IMR-90 (cell line): Measurements from ENCODE around the gene UXS1. TPM values are rescaled to one million over a fixed set of nuclear protein-coding genes. Genes with fewer than 3 reads are reported as not detected.
"Not testable (repeated sequence)": the region's sequence is repeated elsewhere in the genome, so short reads cannot be mapped to it uniquely, and the experiment has no call there.

Source experiments
- ATAC-seq: fragments of 200-7000 bp; cut with Tn5 transposase; 2 replicates; pipeline ENCODE4 v1.9.1; 2020; ENCODE audit warnings: low read depth, mild to moderate bottlenecking, moderate library complexity
- BruUV-seq: library from RNA; stranded (reverse); fragments of 400-500 nt; replicated peaks from 2 replicates; lab custom pipeline; 2021; lab: Mats Ljungman, UMichigan
- CTCF ChIA-PET: fragments of 300-600 bp; formaldehyde crosslinking; extraction: SDS; loops from one replicate; lab custom pipeline; 2021; ENCODE audit warnings: antibody characterized with exemption; lab: Yijun Ruan, JAX
- POLR2A ChIA-PET: fragments of 300-600 bp; sonication (Branson Sonifier 250); formaldehyde crosslinking; loops from one replicate; lab custom pipeline; 2022; ENCODE audit warnings: antibody characterized with exemption; ENCODE audit not compliant: unreplicated experiment; lab: Charles Lee
- DNase-seq: peaks from one replicate; pipeline ENCODE4 v3.0.0; 2013
- H2AFZ ChIP-seq: replicated peaks from 2 replicates; pipeline ENCODE3; 2013; ENCODE audit warnings: low read length, mild to moderate bottlenecking; ENCODE audit not compliant: poor library complexity
- H2AK5ac ChIP-seq: 2 replicates; pipeline ENCODE4 v1.6.1; 2013; ENCODE audit warnings: low read depth, low read length, inconsistent platforms
- H2AK9ac ChIP-seq: replicated peaks from 2 replicates; pipeline ENCODE3; 2013; ENCODE audit warnings: mild to moderate bottlenecking, low read depth, low read length, moderate library complexity; ENCODE audit not compliant: poor library complexity
- H2BK120ac ChIP-seq: 2 replicates; pipeline ENCODE4 v1.6.1; 2013; ENCODE audit warnings: low read depth, low read length, inconsistent platforms
- H2BK15ac ChIP-seq: 3 replicates; pipeline ENCODE4 v1.6.1; 2013; ENCODE audit warnings: low read depth, low read length, inconsistent platforms
- H2BK20ac ChIP-seq: 2 replicates; pipeline ENCODE4 v1.6.1; 2013; ENCODE audit warnings: low read depth, mild to moderate bottlenecking, inconsistent platforms, low read length, moderate library complexity
- H2BK5ac ChIP-seq: 2 replicates; pipeline ENCODE4 v1.6.1; 2013; ENCODE audit warnings: mild to moderate bottlenecking, low read depth, low read length, inconsistent platforms; ENCODE audit not compliant: poor library complexity, severe bottlenecking
- H3K14ac ChIP-seq: replicated peaks from 2 replicates; pipeline ENCODE4 v1.6.1; 2013; ENCODE audit warnings: low read depth, low read length, inconsistent platforms
- H3K18ac ChIP-seq: 2 replicates; pipeline ENCODE4 v1.6.1; 2013; ENCODE audit warnings: low read depth, low read length, control low read depth
- H3K23ac ChIP-seq: 2 replicates; pipeline ENCODE4 v1.6.1; 2013; ENCODE audit warnings: low read depth, low read length, inconsistent platforms
- H3K27ac ChIP-seq: 2 replicates; pipeline ENCODE4 v1.5.1; 2013; ENCODE audit warnings: mild to moderate bottlenecking, control low read depth, low read length; ENCODE audit not compliant: insufficient read depth
- H3K27me3 ChIP-seq: 2 replicates; pipeline ENCODE4 v1.6.1; 2013; ENCODE audit warnings: low read length; ENCODE audit not compliant: control insufficient read depth, insufficient read depth
- H3K36me3 ChIP-seq: 2 replicates; pipeline ENCODE4 v1.6.1; 2013; ENCODE audit warnings: low read length, mixed read lengths; ENCODE audit not compliant: control insufficient read depth, insufficient read depth
- H3K4ac ChIP-seq: 2 replicates; pipeline ENCODE4 v1.6.1; 2013; ENCODE audit warnings: low read depth, low read length, inconsistent platforms
- H3K4me1 ChIP-seq: 2 replicates; pipeline ENCODE4 v1.6.1; 2013; ENCODE audit warnings: low read length, mixed read lengths; ENCODE audit not compliant: control insufficient read depth, insufficient read depth
- H3K4me2 ChIP-seq: 2 replicates; pipeline ENCODE4 v1.6.1; 2013; ENCODE audit warnings: low read depth, mild to moderate bottlenecking, control low read depth, low read length, moderate library complexity
- H3K4me3 ChIP-seq: 2 replicates; pipeline ENCODE4 v1.5.1; 2013; ENCODE audit warnings: low read depth, mild to moderate bottlenecking, control low read depth, low read length, moderate library complexity; ENCODE audit not compliant: insufficient read depth
- H3K56ac ChIP-seq: 2 replicates; pipeline ENCODE4 v1.6.1; 2013; ENCODE audit warnings: low read length, inconsistent platforms; ENCODE audit not compliant: insufficient read depth; ENCODE audit errors: extremely low read depth
- H3K79me1 ChIP-seq, 2 experiments: 2 replicates each; pipeline ENCODE4 v1.6.1; 2013; ENCODE audit warnings: low read length in 2 of 2, inconsistent platforms in 1 of 2, low read depth in 1 of 2
- H3K9ac ChIP-seq: 2 replicates; pipeline ENCODE4 v1.6.1; 2013; ENCODE audit warnings: low read depth, low read length, control low read depth
- H3K9me1 ChIP-seq: 2 replicates; pipeline ENCODE4 v1.6.1; 2013; ENCODE audit warnings: low read length, inconsistent platforms; ENCODE audit not compliant: insufficient read depth
- H3K9me3 ChIP-seq: 2 replicates; pipeline ENCODE4 v1.6.1; 2013; ENCODE audit warnings: low read length; ENCODE audit not compliant: control insufficient read depth, insufficient read depth
- H4K20me1 ChIP-seq: 2 replicates; pipeline ENCODE4 v1.6.1; 2013; ENCODE audit warnings: low read length, inconsistent platforms; ENCODE audit not compliant: insufficient read depth
- H4K5ac ChIP-seq: 2 replicates; pipeline ENCODE4 v1.6.1; 2013; ENCODE audit warnings: mild to moderate bottlenecking, low read depth, low read length, control low read depth
- H4K8ac ChIP-seq, 2 experiments: 2 replicates each; pipeline ENCODE4 v1.6.1; 2013; ENCODE audit warnings: low read depth in 2 of 2, low read length in 2 of 2, control low read depth in 1 of 2, inconsistent platforms in 1 of 2
- H4K91ac ChIP-seq: 2 replicates; pipeline ENCODE4 v1.6.1; 2013; ENCODE audit warnings: low read depth, low read length, inconsistent platforms; ENCODE audit not compliant: insufficient read depth
- WGBS, 2 experiments: methylation state at CpG; one replicate each; pipeline versions ENCODE4 v1.1.5 to v1.1.7; 2013; ENCODE audit warnings: missing lambda C conversion rate in 2 of 2; ENCODE audit not compliant: insufficient read length in 1 of 2; ENCODE audit errors: extremely low coverage in 2 of 2; 5-methylcytosine and 5-hydroxymethylcytosine counted together
- dilution Hi-C: fragments of 300-500 bp; cut with HindIII; formaldehyde crosslinking; loops from one replicate; pipeline ENCODE4 v1.14.3; 2018; ENCODE audit warnings: low sequenced_read_pairs; ENCODE audit not compliant: unreplicated experiment
- in situ Hi-C: fragments of 300-500 bp; cut with MboI; formaldehyde crosslinking; loops from 3 replicates; pipeline ENCODE4 v1.14.3; 2019; ENCODE audit warnings: low sequenced_read_pairs, inconsistent platforms, mixed read lengths
- intact Hi-C: fragments of 100-400 bp; cut with micrococcal nuclease; formaldehyde crosslinking; loops from 2 replicates; pipeline ENCODE4 v1.10.0; 2022
- polyA plus RNA-seq, 3 experiments: library from polyadenylated mRNA; depleted of rRNA; stranded (reverse); fragments of >200 nt; gene quantifications; 2 replicates each; pipeline ENCODE4 v1.2.3, GENCODE V29; 2012; ENCODE audit warnings: low replicate concordance in 1 of 3
- total RNA-seq: library from RNA; depleted of rRNA; stranded (reverse); fragments of >200 nt; gene quantifications from 2 replicates; pipeline ENCODE4 v1.2.3, GENCODE V29; 2012

UXS1 gene
- total and polyA plus RNA-seq, 2 of the 4 experiments (the other 2 are of a cell fraction), result 33.7 to 54.3 TPM

DNA sequence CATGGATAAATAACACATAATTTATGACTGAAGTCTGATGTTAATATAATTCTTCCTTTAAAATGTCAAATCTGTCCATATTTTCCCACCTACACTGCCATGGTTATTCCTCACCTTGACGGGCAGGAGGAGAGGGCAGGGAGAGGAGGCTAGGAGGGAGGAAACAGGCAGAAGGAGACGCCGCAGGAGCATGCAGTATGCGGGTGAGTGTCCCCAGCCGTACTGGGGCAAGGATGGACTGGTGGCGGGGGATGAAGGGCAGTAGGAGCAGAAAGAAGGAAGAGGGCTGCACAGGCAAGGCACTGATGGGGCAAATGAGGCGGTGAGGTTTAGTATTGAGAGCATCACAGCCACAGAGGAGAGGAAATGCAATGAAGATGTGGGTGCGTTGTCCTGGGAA lies 25.1 kb upstream of the UXS1 start:
- H2BK5ac ChIP-seq, H3K36me3 ChIP-seq, intact Hi-C loops, POLR2A ChIA-PET, DNase-seq, H3K18ac ChIP-seq, H2AK5ac ChIP-seq, H3K4me3 ChIP-seq, H3K56ac ChIP-seq, H3K4me1 ChIP-seq, H2BK15ac ChIP-seq, H3K79me1 ChIP-seq, in situ Hi-C loops, H2BK20ac ChIP-seq, H3K9ac ChIP-seq, H4K20me1 ChIP-seq, H3K9me3 ChIP-seq, H3K14ac ChIP-seq, H3K27me3 ChIP-seq, H3K4me2 ChIP-seq, H4K8ac ChIP-seq, H2AFZ ChIP-seq, H3K23ac ChIP-seq, ATAC-seq, H3K27ac ChIP-seq, H2BK120ac ChIP-seq, CTCF ChIA-PET, dilution Hi-C loops, H4K5ac ChIP-seq, H3K4ac ChIP-seq, BruUV-seq, H4K91ac ChIP-seq, H3K9me1 ChIP-seq, H2AK9ac ChIP-seq: not testable (repeated sequence)
- no CpG with 5 or more reads among the region's 8 CpGs for WGBS, 2 experiments
